DMS53 (cell line): ENCODE measurements around the gene ACVR1.

Experiments used
- DNase-seq: peaks from one replicate; lab custom pipeline; 2025; lab: John Stamatoyannopoulos, UW

The ACVR1 gene

DNA sequence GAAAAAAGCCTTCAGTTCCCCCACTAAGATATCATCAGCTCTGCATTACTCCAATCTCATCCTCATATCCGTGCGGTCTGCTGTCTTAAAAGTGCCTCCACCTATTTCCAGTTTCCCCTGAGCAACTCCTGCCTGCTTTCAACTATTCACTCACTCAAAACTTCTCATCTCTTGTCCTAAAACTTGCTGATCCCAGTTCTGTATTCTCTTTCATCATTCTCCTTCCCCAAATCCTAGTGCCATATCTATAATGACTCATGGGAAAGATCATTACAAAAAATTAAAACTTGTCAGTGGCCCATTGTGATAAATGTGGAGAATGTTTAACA lies 20.0 kb downstream of the ACVR1 start:
- no peak for DNase-seq

- DNase-seq, result no peak
These were observed 22.3 kb downstream of the ACVR1 start for GRCh38 chr2:157853820-157854219.

DNA sequence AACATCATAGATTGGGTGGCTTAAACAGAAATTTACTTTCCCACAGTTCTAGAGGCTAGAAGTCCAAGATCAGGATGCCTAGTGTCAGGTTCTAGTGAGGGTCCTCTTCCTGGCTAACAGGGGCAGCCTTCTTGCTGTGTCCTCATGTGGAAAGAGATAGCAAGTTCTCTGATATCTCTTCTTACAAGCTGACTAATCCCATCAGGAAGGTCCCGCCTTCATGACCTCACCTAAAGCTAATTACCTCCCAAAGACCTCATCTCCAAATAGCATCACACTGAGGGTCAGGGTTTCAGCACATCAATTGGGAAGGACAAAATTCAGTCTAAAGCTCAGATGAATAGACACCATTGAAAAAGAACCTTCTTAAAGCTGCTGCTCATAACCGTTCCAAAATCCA lies 22.9 kb downstream of the ACVR1 start:
- no peak for DNase-seq

- DNase-seq, result peak; percentile 29
These were observed 26.5 kb downstream of the ACVR1 start for GRCh38 chr2:157849591-157849990.

- DNase-seq, result no peak
These were observed 27.9 kb downstream of the ACVR1 start for GRCh38 chr2:157848213-157848612.

DNA sequence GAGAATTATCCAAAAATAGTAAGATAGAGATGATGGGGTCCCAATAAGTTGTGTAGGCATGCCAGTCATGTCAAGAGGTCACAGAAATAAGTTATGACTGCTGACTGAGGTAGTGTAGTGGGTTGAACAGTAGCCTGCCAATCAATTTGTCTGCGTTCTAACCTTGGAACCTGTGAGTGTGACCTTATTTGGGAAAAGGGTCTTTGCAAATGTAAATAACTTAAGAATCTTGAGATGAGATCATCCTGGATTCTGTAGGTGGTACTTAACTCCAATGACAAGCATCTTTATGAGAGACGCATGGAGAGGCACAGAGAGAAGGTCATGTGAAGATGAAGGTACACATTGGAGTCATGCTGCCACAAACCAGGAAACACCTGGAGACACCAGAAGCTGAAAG lies 31.0 kb downstream of the ACVR1 start:
- peak; percentile 61 for DNase-seq

GRCh38 chr2:157843935-157844334 lies 32.2 kb downstream of the ACVR1 start:
- no peak for DNase-seq

DNA sequence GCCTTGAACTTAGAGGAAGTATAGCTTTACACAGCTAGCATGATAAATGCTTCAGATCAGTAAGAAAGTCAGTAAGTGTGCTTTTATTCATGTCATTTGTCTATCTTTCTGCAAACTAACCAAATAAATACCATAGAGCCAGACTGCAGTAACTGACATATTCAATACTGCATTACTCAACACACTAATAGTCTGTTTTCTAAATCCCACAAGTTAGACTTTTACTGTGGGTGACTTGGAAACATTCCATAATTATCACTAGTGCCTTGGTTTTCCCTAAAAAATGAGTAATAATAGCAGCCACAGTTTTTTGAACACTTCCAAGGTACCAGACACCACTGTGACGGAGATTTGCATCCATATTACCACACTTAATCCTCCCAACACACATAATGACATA lies 33.0 kb downstream of the ACVR1 start:
- DNase-seq, result no peak

GRCh38 chr2:157842106-157842879 lies 33.8 kb downstream of the ACVR1 start:
- no peak for DNase-seq

- DNase-seq, result peak; percentile 12
These were observed 34.6 kb downstream of the ACVR1 start for GRCh38 chr2:157841485-157841884.

DNA sequence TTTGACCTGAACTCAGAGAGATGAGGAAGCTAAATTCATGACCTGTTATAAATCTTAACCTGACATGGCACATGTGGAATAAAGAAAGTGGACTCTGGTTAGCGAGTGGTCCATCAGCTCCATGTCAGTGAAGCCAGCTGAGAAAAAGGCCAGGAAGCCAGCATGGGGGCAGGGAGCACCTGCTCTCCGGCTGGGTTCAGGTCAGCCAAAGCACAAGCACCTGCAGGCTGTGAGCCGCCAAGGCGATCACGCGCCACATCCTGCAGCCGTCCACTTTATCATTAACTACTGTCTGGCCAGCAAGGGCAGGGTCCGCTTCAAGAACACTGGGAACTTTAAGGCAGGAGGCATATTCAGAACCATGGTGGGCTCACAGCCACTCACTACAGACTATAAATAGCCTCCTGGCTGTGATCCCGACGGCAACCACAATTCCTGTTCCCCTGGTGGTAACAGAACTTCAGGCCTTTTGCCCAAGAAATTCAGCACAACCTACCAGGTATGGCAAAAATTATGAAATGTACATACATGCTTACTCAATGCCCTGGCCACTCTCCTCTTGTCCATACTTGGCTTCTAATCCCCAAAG lies 35.5 kb downstream of the ACVR1 start:
- peak; percentile 91 for DNase-seq

DNA sequence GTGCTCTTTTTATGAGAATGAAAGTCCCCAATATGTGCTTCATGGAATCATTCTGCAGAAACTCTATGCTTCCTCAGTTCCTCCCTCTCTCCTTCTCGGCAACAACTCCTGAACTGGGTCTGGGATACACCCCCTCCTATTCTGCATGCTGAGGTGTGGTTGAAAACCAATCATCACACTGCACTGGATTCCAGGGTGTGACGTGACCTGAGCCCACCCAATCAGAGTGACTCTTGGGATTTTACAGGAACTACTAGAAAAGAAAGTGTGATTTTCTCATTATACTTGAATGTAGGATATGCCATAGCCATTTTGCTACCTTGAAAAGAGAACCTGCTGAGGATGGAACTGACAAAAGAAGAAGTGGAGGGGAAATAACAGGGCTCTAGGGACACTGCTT lies 36.3 kb downstream of the ACVR1 start:
- no peak for DNase-seq

GRCh38 chr2:157839162-157839801 lies 36.8 kb downstream of the ACVR1 start:
- DNase-seq, result peak; percentile 71

DNA sequence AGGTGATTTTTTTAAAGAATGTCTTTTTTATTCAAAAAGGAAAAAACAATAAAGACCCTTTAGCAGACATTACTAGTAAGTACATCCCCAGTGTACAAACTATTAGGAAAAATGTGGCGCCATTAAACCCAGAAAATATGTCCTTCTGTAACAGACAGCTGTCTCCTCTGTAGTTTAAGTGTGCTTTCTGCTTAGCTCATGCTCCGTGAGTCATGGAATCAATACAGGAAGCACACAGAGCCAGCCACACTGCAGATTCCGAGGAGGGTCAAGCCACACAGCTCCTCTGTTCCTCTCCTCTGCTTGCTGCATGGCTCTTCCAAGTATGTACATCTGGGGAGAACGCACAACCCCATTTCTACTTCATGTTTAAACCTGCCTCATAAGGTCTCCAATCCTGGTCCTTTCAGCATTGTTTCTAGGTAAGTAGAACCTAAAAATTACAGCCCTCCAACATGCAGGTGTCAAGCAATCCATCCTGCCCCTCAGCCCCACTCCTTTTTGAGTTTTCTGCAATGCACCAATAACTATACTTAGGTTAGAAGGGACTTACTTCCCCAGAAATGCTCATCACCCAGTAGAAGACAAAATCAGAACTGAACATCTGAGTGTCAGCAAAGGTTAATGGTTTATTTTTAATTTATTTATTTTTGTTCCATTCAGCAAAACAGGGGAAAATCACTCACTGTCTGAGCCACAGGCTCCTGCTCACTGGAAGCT lies 37.5 kb downstream of the ACVR1 start:
- DNase-seq, result peak; percentile 94

DNA sequence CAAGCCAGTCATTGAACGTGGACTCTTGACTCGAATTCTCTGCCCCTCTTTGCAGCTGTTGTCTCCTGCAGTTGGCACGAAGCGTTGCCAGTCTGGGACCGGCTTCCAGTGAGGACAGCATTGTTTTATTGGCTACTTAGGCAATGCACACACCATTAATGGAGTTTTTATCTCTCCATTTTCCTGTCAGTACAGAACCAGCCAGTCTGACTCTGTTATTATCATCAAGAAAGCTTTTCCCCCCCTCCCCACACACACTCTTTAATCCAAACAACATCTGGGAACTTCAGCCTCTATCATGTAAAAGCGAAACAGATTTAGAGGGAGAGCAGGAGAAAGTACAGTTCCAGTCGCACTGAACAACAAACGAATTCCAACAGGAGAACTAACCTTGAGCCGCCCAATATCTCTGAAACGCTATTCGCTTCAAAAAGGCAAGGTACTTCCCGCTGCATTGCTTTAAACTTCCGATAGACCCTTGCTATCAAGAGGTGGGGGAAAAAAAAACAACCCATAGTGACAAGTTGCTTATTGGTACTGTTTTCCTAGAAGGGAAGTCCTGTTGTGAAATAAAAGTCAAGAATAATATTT lies 38.2 kb downstream of the ACVR1 start:
- DNase-seq, result peak; percentile 72

- no peak for DNase-seq
These were observed 39.6 kb downstream of the ACVR1 start for GRCh38 chr2:157836531-157836930.

- no peak for DNase-seq
These were observed 40.7 kb downstream of the ACVR1 start for GRCh38 chr2:157835425-157835824.

DNA sequence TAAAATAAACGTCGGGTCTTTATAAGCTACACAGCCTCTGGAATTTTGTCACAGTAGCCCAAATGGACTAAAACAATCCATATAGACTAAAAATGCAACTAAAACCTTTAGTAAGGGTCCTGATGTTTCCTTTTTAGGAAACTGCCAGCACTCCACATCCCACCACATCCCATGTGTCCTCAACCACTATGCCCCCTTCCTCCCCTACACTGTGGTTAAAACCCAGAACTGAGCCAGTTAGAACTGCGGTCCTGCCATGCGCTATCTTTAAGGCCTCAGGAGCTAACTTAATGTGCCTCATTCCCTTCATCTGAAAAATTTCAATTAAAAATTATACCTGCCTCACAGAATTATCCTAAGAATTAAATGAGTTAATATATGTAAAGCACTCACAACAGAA lies 41.1 kb downstream of the ACVR1 start:
- DNase-seq, result no peak

DNA sequence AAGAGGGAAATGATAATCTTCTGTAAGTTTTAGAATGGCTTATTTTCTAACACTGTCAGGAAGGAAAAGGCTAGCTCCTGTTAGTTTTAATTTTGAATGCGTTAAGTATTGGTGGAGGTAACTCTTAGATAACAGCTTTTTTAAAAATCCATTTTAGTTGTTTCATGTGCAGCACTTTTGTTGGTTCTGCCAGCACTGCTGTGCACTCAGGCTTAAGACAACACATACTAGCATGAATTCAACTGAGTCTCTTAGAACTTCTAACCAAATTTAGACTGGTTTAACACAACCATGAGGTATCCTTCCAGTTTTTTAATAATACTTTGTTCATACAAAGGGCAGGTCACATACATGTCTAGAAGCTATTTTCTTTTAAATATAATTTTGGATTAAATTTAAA lies 42.4 kb downstream of the ACVR1 start:
- no peak for DNase-seq

DNA sequence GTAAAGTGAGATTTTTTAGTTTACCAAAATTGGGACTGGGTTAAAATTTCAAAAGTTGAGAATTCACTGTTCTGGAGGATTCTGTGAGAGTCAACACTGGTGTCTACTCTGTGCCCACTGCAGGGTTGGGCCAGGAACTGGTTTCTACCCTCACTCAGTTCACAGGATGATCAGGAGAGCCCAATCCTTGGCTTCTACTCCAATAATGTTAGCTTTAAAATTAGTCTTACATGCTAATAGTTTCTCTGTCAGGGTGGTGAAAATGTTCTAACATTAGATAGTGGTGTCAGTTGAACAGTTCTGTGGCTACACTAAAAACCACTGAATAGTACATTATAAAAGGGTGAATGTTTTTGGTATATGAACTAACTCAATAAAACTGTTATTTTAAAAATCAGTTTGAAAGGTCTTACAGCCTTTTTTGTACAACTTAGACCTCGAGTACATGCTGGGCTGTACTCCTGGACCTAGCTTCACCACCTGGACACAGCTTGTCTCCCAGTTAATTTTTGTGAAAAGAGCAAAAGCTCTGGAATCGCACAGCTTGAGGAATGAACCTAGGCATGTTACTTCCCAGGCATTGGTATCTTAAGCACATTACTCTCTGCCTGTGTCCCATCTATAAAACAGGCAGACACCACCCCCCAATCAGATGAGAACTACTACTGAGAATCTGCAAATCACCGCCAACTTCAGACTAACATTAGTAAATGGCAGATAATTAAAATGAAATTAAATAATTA lies 44.4 kb downstream of the ACVR1 start:
- DNase-seq, result no peak

- peak; percentile 41 for DNase-seq
These were observed 45.2 kb downstream of the ACVR1 start for GRCh38 chr2:157830696-157831570.
